Measurements from ENCODE around the gene ARHGAP26.

DNA sequence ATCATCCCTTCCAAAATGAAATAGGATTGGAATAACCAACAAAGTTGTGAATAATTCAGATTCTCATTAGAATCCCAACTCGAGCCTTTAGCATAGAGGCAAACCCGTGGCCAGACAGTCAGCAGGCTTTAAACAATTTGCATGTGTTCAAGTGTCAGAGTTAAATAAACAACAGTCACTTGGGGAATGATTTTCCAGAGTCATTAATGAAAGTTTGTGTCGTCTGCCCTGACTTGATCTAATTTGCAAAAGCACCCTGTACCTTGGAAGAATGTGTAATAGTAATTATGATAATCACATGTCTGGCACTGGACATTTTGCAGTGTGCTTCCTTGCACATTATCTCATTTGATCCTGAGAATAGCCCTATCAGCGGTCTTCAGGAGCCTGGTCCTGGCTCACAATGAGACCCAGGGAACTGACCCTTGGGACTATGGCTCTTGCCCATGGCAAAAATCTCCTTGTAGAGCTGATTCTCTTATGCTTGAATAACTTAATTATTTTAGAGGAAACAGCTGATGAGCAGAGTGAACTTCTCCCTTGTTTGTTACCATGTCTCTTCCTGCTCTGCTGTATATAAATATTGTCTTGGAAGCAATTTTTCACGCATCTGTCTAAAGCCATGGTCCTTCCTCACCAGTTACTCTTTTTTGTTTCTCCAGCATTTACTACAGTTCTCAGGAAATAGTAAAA, 360.6 kb downstream of the ARHGAP26 start:
- TF ChIP-seq CTCF (conservative IDR thresholded peaks at IDR 0.05; ENCODE audit: low read depth in 2 of 2) (no peak), POLR2AphosphoS5 (IDR thresholded peaks at IDR 0.05; ENCODE audit: low read depth) (no peak), EZH2 (IDR thresholded peaks at IDR 0.05; ENCODE audit: low read depth, unreplicated experiment) (no peak), CREB1 (CRISPR knock-in tag; IDR thresholded peaks at IDR 0.05; ENCODE audit: low read depth) (no peak)

All from GM23338 (cell line).